Liver (tissue), 9 donors: ENCODE measurements around the gene ATP13A5. TPM values are rescaled to one million over a fixed set of nuclear protein-coding genes. Genes with fewer than 3 reads are reported as not detected.

Experiments
- DNase-seq: peaks from one replicate; pipeline ENCODE4 v3.0.0-alpha.2; 2017; ENCODE audit warnings: low spot score
- H3K27ac ChIP-seq, 2 donors: one replicate each; pipeline ENCODE4 v1.7.0; 2013; ENCODE audit warnings: inconsistent platforms in 2 of 2, low read length in 2 of 2, control low read depth in 1 of 2, low read depth in 1 of 2, mild to moderate bottlenecking in 1 of 2
- H3K27me3 ChIP-seq, 4 donors: one replicate each; pipeline versions ENCODE4 v1.6.1 to v1.7.0; 2013; ENCODE audit warnings: low read length in 3 of 4, inconsistent platforms in 1 of 4, mild to moderate bottlenecking in 1 of 4, moderate library complexity in 1 of 4; ENCODE audit not compliant: control insufficient read depth in 4 of 4, insufficient read depth in 4 of 4
- H3K36me3 ChIP-seq, 4 donors: one replicate each; pipeline versions ENCODE4 v1.6.1 to v1.7.0; 2013; ENCODE audit warnings: low read length in 3 of 4, mild to moderate bottlenecking in 3 of 4, low read depth in 1 of 4, moderate library complexity in 1 of 4; ENCODE audit not compliant: control insufficient read depth in 4 of 4, insufficient read depth in 3 of 4
- H3K4me1 ChIP-seq, 4 donors: one replicate each; pipeline versions ENCODE4 v1.6.1 to v1.7.0; 2013; ENCODE audit warnings: low read length in 3 of 4, mild to moderate bottlenecking in 3 of 4, moderate library complexity in 1 of 4; ENCODE audit not compliant: control insufficient read depth in 4 of 4, insufficient read depth in 4 of 4
- H3K4me3 ChIP-seq, 3 donors: one replicate each; pipeline versions ENCODE4 v1.6.1 to v1.7.0; 2013; ENCODE audit warnings: low read length in 3 of 3, control low read depth in 1 of 3, low read depth in 1 of 3, mild to moderate bottlenecking in 1 of 3
- H3K9ac ChIP-seq, 2 donors: one replicate each; pipeline ENCODE4 v1.7.0; 2013; ENCODE audit warnings: low read length in 2 of 2, mild to moderate bottlenecking in 2 of 2, moderate library complexity in 2 of 2, control low read depth in 1 of 2, low read depth in 1 of 2
- H3K9me3 ChIP-seq, 4 donors: one replicate each; pipeline versions ENCODE4 v1.6.1 to v1.7.0; 2013; ENCODE audit warnings: low read length in 3 of 4; ENCODE audit not compliant: control insufficient read depth in 4 of 4
- ATF3 ChIP-seq: IDR thresholded peaks from 2 replicates; pipeline ENCODE4 v1.6.1; 2016; ENCODE audit warnings: antibody characterized with exemption
- EGR1 ChIP-seq, 2 donors: IDR thresholded peaks; 2 replicates each; pipeline ENCODE4 v1.6.1; 2016 to 2018; ENCODE audit warnings: antibody characterized with exemption in 2 of 2, low read depth in 2 of 2
- FOXA1 ChIP-seq: IDR thresholded peaks from 2 replicates; pipeline ENCODE4 v1.6.1; 2016; ENCODE audit warnings: antibody characterized with exemption
- FOXA2 ChIP-seq: IDR thresholded peaks from 2 replicates; pipeline ENCODE4 v1.6.1; 2016; ENCODE audit warnings: antibody characterized with exemption
- GABPA ChIP-seq, 2 donors: IDR thresholded peaks in 1 of 2; conservative IDR thresholded peaks in 1 of 2; 2 replicates each; pipeline ENCODE4 v1.6.1; 2016; ENCODE audit warnings: antibody characterized with exemption in 2 of 2, mild to moderate bottlenecking in 1 of 2, moderate library complexity in 1 of 2
- HNF4G ChIP-seq: IDR thresholded peaks from 2 replicates; pipeline ENCODE4 v1.6.1; 2016; ENCODE audit warnings: antibody characterized with exemption
- JUND ChIP-seq, 2 donors: IDR thresholded peaks; 2 replicates each; pipeline ENCODE4 v1.6.1; 2016; ENCODE audit warnings: antibody characterized with exemption in 2 of 2
- MAX ChIP-seq: IDR thresholded peaks from 2 replicates; pipeline ENCODE4 v1.6.1; 2016; ENCODE audit warnings: antibody characterized with exemption
- NR2F2 ChIP-seq: IDR thresholded peaks from 2 replicates; pipeline ENCODE4 v1.6.1; 2016; ENCODE audit warnings: antibody characterized with exemption
- RXRA ChIP-seq, 2 donors: IDR thresholded peaks; 2 replicates each; pipeline ENCODE4 v1.6.1; 2017 to 2018; ENCODE audit warnings: antibody characterized with exemption in 2 of 2, mild to moderate bottlenecking in 1 of 2
- SP1 ChIP-seq: IDR thresholded peaks from 2 replicates; pipeline ENCODE4 v1.6.1; 2018; ENCODE audit warnings: antibody characterized with exemption, mild to moderate bottlenecking
- TAF1 ChIP-seq: conservative IDR thresholded peaks from 2 replicates; pipeline ENCODE4 v1.6.1; 2016; ENCODE audit warnings: antibody characterized with exemption, mild to moderate bottlenecking
- YY1 ChIP-seq: IDR thresholded peaks from 2 replicates; pipeline ENCODE4 v1.6.1; 2016; ENCODE audit warnings: antibody characterized with exemption, mild to moderate bottlenecking
- ZBTB33 ChIP-seq: IDR thresholded peaks from 2 replicates; pipeline ENCODE4 v1.6.1; 2016; ENCODE audit warnings: antibody characterized with exemption
- WGBS: extraction: QIAGEN DNeasy Blood & Tissue Kit; methylation state at CpG from one replicate; pipeline ENCODE4 v1.1.7; 2013; 5-methylcytosine and 5-hydroxymethylcytosine counted together
- polyA plus RNA-seq, 2 donors: library from polyadenylated mRNA; stranded (reverse) in 1 of 2; unstranded in 1 of 2; fragments of 200-250 nt in 1 of 2; fragments of >200 nt in 1 of 2; fragmentation: Nextera tagmentation in 1 of 2; extraction: Ambion mirVana in 1 of 2; gene quantifications; one replicate each; pipeline versions ENCODE4 v1.2.1 to v1.2.3, GENCODE V29; 2013 to 2015
- total RNA-seq, 2 donors: library from RNA; depleted of rRNA; stranded (reverse); fragments of >200 nt; gene quantifications; one replicate each; pipeline ENCODE4 v1.2.3, GENCODE V29; 2014
- TF ChIP-seq, protein P1 (sequence below): IDR thresholded peaks from 2 replicates; pipeline ENCODE4 v1.6.1; 2016; ENCODE audit warnings: antibody characterized with exemption, mild to moderate bottlenecking
- TF ChIP-seq, protein P2 (sequence below): fragments of 150-350 bp; IDR thresholded peaks from 2 replicates; pipeline ENCODE4 v1.5.1; 2017; ENCODE audit warnings: improper control_type of control experiment, low read depth, low read length; ENCODE audit not compliant: missing input control
- donor health status: healthy.
- donor health status: healthy.
- donor health status: healthy.
- donor health status: healthy.
- donor health status: healthy.

Gene ATP13A5
- total and polyA plus RNA-seq, 4 donors: 0.21 TPM; not detected in 3

- Histone ChIP-seq H3K9me3 (no peaks in the 10 kb centered on the region), H3K27ac (no peak overlapping the region), H3K27me3 (peaks cover 0 to 4% (median 0%) of the 10 kb centered on the region in 4 donors), H3K9ac (no peak overlapping the region), H3K36me3 (no peaks in the 10 kb centered on the region), H3K4me3 (no peak overlapping the region), H3K4me1 (no peaks in the 10 kb centered on the region)
- no peak for DNase-seq
- TF ChIP-seq TAF1 (no peak), SP1 (no peak), MAX (no peak), RXRA (IDR thresholded peaks at IDR 0.05) (no peak), JUND (IDR thresholded peaks at IDR 0.05) (no peak), EGR1 (IDR thresholded peaks at IDR 0.05; ENCODE audit: low read depth in 2 of 2) (no peak), YY1 (no peak), FOXA2 (no peak), ATF3 (no peak), HNF4G (no peak), ZBTB33 (no peak), FOXA1 (no peak)
- TF ChIP-seq, protein P1, sequence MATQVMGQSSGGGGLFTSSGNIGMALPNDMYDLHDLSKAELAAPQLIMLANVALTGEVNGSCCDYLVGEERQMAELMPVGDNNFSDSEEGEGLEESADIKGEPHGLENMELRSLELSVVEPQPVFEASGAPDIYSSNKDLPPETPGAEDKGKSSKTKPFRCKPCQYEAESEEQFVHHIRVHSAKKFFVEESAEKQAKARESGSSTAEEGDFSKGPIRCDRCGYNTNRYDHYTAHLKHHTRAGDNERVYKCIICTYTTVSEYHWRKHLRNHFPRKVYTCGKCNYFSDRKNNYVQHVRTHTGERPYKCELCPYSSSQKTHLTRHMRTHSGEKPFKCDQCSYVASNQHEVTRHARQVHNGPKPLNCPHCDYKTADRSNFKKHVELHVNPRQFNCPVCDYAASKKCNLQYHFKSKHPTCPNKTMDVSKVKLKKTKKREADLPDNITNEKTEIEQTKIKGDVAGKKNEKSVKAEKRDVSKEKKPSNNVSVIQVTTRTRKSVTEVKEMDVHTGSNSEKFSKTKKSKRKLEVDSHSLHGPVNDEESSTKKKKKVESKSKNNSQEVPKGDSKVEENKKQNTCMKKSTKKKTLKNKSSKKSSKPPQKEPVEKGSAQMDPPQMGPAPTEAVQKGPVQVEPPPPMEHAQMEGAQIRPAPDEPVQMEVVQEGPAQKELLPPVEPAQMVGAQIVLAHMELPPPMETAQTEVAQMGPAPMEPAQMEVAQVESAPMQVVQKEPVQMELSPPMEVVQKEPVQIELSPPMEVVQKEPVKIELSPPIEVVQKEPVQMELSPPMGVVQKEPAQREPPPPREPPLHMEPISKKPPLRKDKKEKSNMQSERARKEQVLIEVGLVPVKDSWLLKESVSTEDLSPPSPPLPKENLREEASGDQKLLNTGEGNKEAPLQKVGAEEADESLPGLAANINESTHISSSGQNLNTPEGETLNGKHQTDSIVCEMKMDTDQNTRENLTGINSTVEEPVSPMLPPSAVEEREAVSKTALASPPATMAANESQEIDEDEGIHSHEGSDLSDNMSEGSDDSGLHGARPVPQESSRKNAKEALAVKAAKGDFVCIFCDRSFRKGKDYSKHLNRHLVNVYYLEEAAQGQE: no peak
- TF ChIP-seq, protein P2, sequence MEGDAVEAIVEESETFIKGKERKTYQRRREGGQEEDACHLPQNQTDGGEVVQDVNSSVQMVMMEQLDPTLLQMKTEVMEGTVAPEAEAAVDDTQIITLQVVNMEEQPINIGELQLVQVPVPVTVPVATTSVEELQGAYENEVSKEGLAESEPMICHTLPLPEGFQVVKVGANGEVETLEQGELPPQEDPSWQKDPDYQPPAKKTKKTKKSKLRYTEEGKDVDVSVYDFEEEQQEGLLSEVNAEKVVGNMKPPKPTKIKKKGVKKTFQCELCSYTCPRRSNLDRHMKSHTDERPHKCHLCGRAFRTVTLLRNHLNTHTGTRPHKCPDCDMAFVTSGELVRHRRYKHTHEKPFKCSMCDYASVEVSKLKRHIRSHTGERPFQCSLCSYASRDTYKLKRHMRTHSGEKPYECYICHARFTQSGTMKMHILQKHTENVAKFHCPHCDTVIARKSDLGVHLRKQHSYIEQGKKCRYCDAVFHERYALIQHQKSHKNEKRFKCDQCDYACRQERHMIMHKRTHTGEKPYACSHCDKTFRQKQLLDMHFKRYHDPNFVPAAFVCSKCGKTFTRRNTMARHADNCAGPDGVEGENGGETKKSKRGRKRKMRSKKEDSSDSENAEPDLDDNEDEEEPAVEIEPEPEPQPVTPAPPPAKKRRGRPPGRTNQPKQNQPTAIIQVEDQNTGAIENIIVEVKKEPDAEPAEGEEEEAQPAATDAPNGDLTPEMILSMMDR: no peak
- 69% methylated on average over 2 of the region's 2 CpGs for WGBS
Measured at GRCh38 chr3:193342551-193342950, 36.0 kb downstream of the ATP13A5 start.

- Histone ChIP-seq H3K27ac (no peak overlapping the region), H3K36me3 (no peaks in the 10 kb centered on the region), H3K4me3 (no peak overlapping the region), H3K27me3 (no peaks in the 10 kb centered on the region), H3K4me1 (no peaks in the 10 kb centered on the region), H3K9ac (no peak overlapping the region), H3K9me3 (no peaks in the 10 kb centered on the region)
- WGBS: 84% methylated on average over 1 of the region's 1 CpG
- TF ChIP-seq GABPA (IDR thresholded peaks at IDR 0.05 in 1 of 2, conservative IDR thresholded peaks at IDR 0.05 in 1 of 2): no peak
- TF ChIP-seq MAX: no peak
- no peak for TF ChIP-seq JUND (IDR thresholded peaks at IDR 0.05)
- TF ChIP-seq FOXA2: no peak
- TF ChIP-seq ZBTB33: no peak
- no peak for TF ChIP-seq FOXA1
- no peak for TF ChIP-seq NR2F2
- TF ChIP-seq YY1: no peak
- DNase-seq: no peak
Measured at GRCh38 chr3:193335031-193335430, 43.5 kb downstream of the ATP13A5 start.
